GM12878 (cell line): ENCODE results near the gene CELF2. TPM values are rescaled to one million over a fixed set of nuclear protein-coding genes. Genes with fewer than 3 reads are reported as not detected.
A peak's percentile ranks its signal among the peaks of the same experiment; 100 is the strongest.

ENCODE experiments used
- ATF3 ChIP-seq: IDR thresholded peaks from 2 replicates; pipeline ENCODE4 v1.6.1; 2011; ENCODE audit warnings: low read depth, mild to moderate bottlenecking, low read length, moderate library complexity, borderline replicate concordance; ENCODE audit errors: extremely low read depth
- ATF7 ChIP-seq: fragments of 450-650 bp; IDR thresholded peaks from 2 replicates; pipeline ENCODE4 v1.6.1; 2016; ENCODE audit warnings: low read depth, mild to moderate bottlenecking
- BHLHE40 ChIP-seq, 2 experiments: fragments of 450-650 bp in 1 of 2; IDR thresholded peaks; 2 replicates each; pipeline ENCODE4 v1.6.1; 2011 to 2017; ENCODE audit warnings: low read depth in 2 of 2, borderline replicate concordance in 1 of 2, improper control_type of control experiment in 1 of 2, low read length in 1 of 2, mild to moderate bottlenecking in 1 of 2
- FOXM1 ChIP-seq: IDR thresholded peaks from 2 replicates; pipeline ENCODE4 v1.6.1; 2012; ENCODE audit warnings: low read depth, mild to moderate bottlenecking, inconsistent platforms, low read length, moderate library complexity
- HCFC1 ChIP-seq: fragments of 150-350 bp; IDR thresholded peaks from 2 replicates; pipeline ENCODE4 v1.6.1; 2014; ENCODE audit warnings: low read length
- KAT2A ChIP-seq: conservative IDR thresholded peaks from 2 replicates; pipeline ENCODE4 v1.6.1; 2011; ENCODE audit warnings: low read depth, low read length; ENCODE audit not compliant: control insufficient read depth
- PBX3 ChIP-seq: IDR thresholded peaks from 2 replicates; pipeline ENCODE4 v1.6.1; 2011; ENCODE audit warnings: mild to moderate bottlenecking, low read depth, low read length, moderate library complexity; ENCODE audit not compliant: insufficient replicate concordance
- PKNOX1 ChIP-seq: fragments of 450-650 bp; IDR thresholded peaks from 2 replicates; pipeline ENCODE4 v1.6.1; 2016; ENCODE audit warnings: mild to moderate bottlenecking
- POLR2A ChIP-seq: IDR thresholded peaks from 2 replicates; pipeline ENCODE4 v1.6.1; 2011; ENCODE audit warnings: low read depth, mild to moderate bottlenecking, low read length
- RAD21 ChIP-seq: IDR thresholded peaks from 2 replicates; pipeline ENCODE4 v1.6.1; 2011; ENCODE audit warnings: mild to moderate bottlenecking, low read depth, low read length, moderate library complexity; ENCODE audit not compliant: insufficient read depth
- RB1 ChIP-seq: fragments of 450-650 bp; formaldehyde crosslinking; IDR thresholded peaks from 2 replicates; pipeline ENCODE4 v1.6.1; 2017; ENCODE audit warnings: mild to moderate bottlenecking, borderline replicate concordance
- RELB ChIP-seq: fragments of 450-650 bp; IDR thresholded peaks from 2 replicates; pipeline ENCODE4 v1.6.1; 2017; ENCODE audit warnings: low read depth, mild to moderate bottlenecking, moderate library complexity
- RUNX3 ChIP-seq: IDR thresholded peaks from 2 replicates; pipeline ENCODE4 v1.6.1; 2012; ENCODE audit warnings: low read length, inconsistent platforms
- SMARCA5 ChIP-seq: fragments of 450-650 bp; IDR thresholded peaks from 2 replicates; pipeline ENCODE4 v1.6.1; 2017; ENCODE audit warnings: mild to moderate bottlenecking
- SUPT20H ChIP-seq: IDR thresholded peaks from 2 replicates; pipeline ENCODE4 v1.6.1; 2011; ENCODE audit warnings: low read depth, mild to moderate bottlenecking, low read length, moderate library complexity, borderline replicate concordance; ENCODE audit not compliant: control insufficient read depth
- TARDBP ChIP-seq: IDR thresholded peaks from 2 replicates; pipeline ENCODE4 v1.6.1; 2016; ENCODE audit warnings: borderline replicate concordance
- TBL1XR1 ChIP-seq: IDR thresholded peaks from 2 replicates; pipeline ENCODE4 v1.6.1; 2012; ENCODE audit warnings: low read depth, low read length, improper control_type of control experiment
- ZNF687 ChIP-seq: fragments of 450-650 bp; IDR thresholded peaks from 2 replicates; pipeline ENCODE4 v1.6.1; 2017; ENCODE audit warnings: mild to moderate bottlenecking, moderate library complexity
- ZSCAN29 ChIP-seq: fragments of 450-650 bp; IDR thresholded peaks from 2 replicates; pipeline ENCODE4 v1.6.1; 2017; ENCODE audit warnings: mild to moderate bottlenecking, moderate library complexity
- polyA plus RNA-seq, 11 experiments: library from polyadenylated mRNA; depleted of rRNA in 4 of 11; unstranded in 6 of 11; stranded (reverse) in 5 of 11; fragments of >200 nt; fragmentation: Nextera tagmentation in 4 of 11; fragmentation: Illumina TruSeq in 1 of 11; extraction: Ambion mirVana in 4 of 11; extraction: Trizol in 1 of 11; gene quantifications; 1 replicate in 1 of 11; 2 replicates in 10 of 11; pipeline versions ENCODE4 v1.2.1 to v1.2.3, GENCODE V29; 2011 to 2016; ENCODE audit warnings: inconsistent platforms in 2 of 11, missing spikeins in 2 of 11, low read depth in 1 of 11
- total RNA-seq, 4 experiments: library from RNA; depleted of rRNA in 3 of 4; stranded (reverse); fragments of >200 nt in 3 of 4; fragmentation: Illumina TruSeq in 1 of 4; extraction: Trizol in 1 of 4; gene quantifications; 2 replicates each; pipeline versions ENCODE4 v1.2.1 to v1.2.3, GENCODE V29; 2013 to 2021
- TF ChIP-seq, protein P1 (sequence below): IDR thresholded peaks from 2 replicates; pipeline ENCODE4 v1.6.1; 2012; ENCODE audit warnings: low read length, inconsistent platforms

The CELF2 gene
- total and polyA plus RNA-seq, 10 of the 15 experiments (the other 5 are each of a cell fraction or from before 2014, with no cell fraction given): 20.8 to 129 (median 86.3) TPM

- TF ChIP-seq ZNF687: 0 out of 2 replicates have a peak, but pooled peaks have one; percentile 31
- peak; percentile 47; the same call in 1 of the 2 replicates for TF ChIP-seq ATF7
- no peak for TF ChIP-seq HCFC1
- TF ChIP-seq RAD21: no peak
- TF ChIP-seq RB1: no peak
- TF ChIP-seq ZSCAN29: no peak
- TF ChIP-seq, protein P1, sequence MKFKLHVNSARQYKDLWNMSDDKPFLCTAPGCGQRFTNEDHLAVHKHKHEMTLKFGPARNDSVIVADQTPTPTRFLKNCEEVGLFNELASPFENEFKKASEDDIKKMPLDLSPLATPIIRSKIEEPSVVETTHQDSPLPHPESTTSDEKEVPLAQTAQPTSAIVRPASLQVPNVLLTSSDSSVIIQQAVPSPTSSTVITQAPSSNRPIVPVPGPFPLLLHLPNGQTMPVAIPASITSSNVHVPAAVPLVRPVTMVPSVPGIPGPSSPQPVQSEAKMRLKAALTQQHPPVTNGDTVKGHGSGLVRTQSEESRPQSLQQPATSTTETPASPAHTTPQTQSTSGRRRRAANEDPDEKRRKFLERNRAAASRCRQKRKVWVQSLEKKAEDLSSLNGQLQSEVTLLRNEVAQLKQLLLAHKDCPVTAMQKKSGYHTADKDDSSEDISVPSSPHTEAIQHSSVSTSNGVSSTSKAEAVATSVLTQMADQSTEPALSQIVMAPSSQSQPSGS: no peak
- no peak for TF ChIP-seq TBL1XR1
- 0 out of 2 replicates have a peak, but pooled peaks have one; percentile 19 for TF ChIP-seq RELB
- no peak for TF ChIP-seq KAT2A
- no peak for TF ChIP-seq PBX3
- no peak for TF ChIP-seq PKNOX1
- TF ChIP-seq POLR2A: no peak
- TF ChIP-seq TARDBP: no peak
- TF ChIP-seq ATF3: no peak
- 0 out of 2 replicates have a peak, but pooled peaks have one; percentile 17 for TF ChIP-seq SMARCA5
- no peak for TF ChIP-seq FOXM1
- TF ChIP-seq BHLHE40 (IDR thresholded peaks at IDR 0.05; ENCODE audit: borderline replicate concordance in 1 of 2, low read depth in 2 of 2, low read length in 1 of 2): no peak
- no peak for TF ChIP-seq SUPT20H
- TF ChIP-seq RUNX3: peak; percentile 46
Measured at GRCh38 chr10:11194859-11195586, 177.4 kb downstream of the CELF2 start (continued).
